Upper lobe of left lung (tissue), 6 donors: ENCODE results near the gene FBXL5. TPM values are rescaled to one million over a fixed set of nuclear protein-coding genes. Genes with fewer than 3 reads are reported as not detected.

Experiments used
- ATAC-seq, 2 donors: fragments of 200-7000 bp; cut with Tn5 transposase; one replicate each; pipeline ENCODE4 v1.9.1; 2022; ENCODE audit warnings: mild to moderate bottlenecking in 2 of 2, moderate library complexity in 2 of 2; ENCODE audit not compliant: low FRiP score in 2 of 2
- DNase-seq, 2 donors: peaks; one replicate each; pipeline ENCODE4 v3.0.0-alpha.2; 2019 to 2020
- H3K27ac ChIP-seq, 4 donors: fragments of 200-600 bp; sonication (generic); one replicate each; pipeline ENCODE4 v1.5.1; 2016 to 2019
- H3K27me3 ChIP-seq, 4 donors: fragments of 200-600 bp; sonication (generic); one replicate each; pipeline ENCODE4 v1.5.1; 2017 to 2019
- H3K36me3 ChIP-seq, 4 donors: fragments of 200-600 bp; sonication (generic); one replicate each; pipeline ENCODE4 v1.5.1; 2016 to 2019
- H3K4me1 ChIP-seq, 4 donors: fragments of 200-600 bp; sonication (generic); one replicate each; pipeline ENCODE4 v1.5.1; 2018 to 2019
- H3K4me3 ChIP-seq, 4 donors: fragments of 200-600 bp; sonication (generic); one replicate each; pipeline ENCODE4 v1.5.1; 2017 to 2019; ENCODE audit warnings: mild to moderate bottlenecking in 2 of 4, moderate library complexity in 1 of 4
- H3K9me3 ChIP-seq, 4 donors: fragments of 200-600 bp; sonication (generic); one replicate each; pipeline ENCODE4 v1.5.1; 2018 to 2019
- EP300 ChIP-seq, 4 donors: sonication (generic); formaldehyde crosslinking; IDR thresholded peaks; one replicate each; pipeline ENCODE4 v1.5.1; 2017; ENCODE audit warnings: antibody characterized with exemption in 4 of 4, control low read depth in 2 of 4
- POLR2A ChIP-seq, 4 donors: fragments of 450-650 bp; IDR thresholded peaks; one replicate each; pipeline ENCODE4 v1.5.1; 2016 to 2017; ENCODE audit warnings: antibody characterized with exemption in 4 of 4, mild to moderate bottlenecking in 2 of 4
- POLR2AphosphoS5 ChIP-seq, 2 donors: sonication (generic); formaldehyde crosslinking; IDR thresholded peaks; one replicate each; pipeline ENCODE4 v1.5.1; 2017; ENCODE audit warnings: antibody characterized with exemption in 2 of 2
- WGBS, 2 donors: methylation state at CpG; one replicate each; pipeline ENCODE4 v1.1.5; 2017 to 2018; 5-methylcytosine and 5-hydroxymethylcytosine counted together
- total RNA-seq, 6 donors: library from RNA; depleted of rRNA in 4 of 6; stranded (reverse); fragments of >200 nt in 4 of 6; gene quantifications; one replicate each; pipeline versions ENCODE4 v1.1.0 to v1.2.1, GENCODE V29; 2016 to 2021
- TF ChIP-seq, protein P1 (sequence below), 6 experiments: fragments of 450-650 bp in 4 of 6; fragments of 200-600 bp in 2 of 6; sonication (generic) in 2 of 6; IDR thresholded peaks; one replicate each; pipeline ENCODE4 v1.5.1; 2016 to 2019; ENCODE audit warnings: antibody characterized with exemption in 6 of 6
- donor health status: DM: no; HTN: no; CAD: no; lungs with moderate emphysema.
- donor health status: DM: no; HTN: yes; CAD: no; lungs with severe emphysema.

The FBXL5 gene
- total RNA-seq, 6 donors from 2014 or later = 52.4 to 146 (median 94.9) TPM

DNA sequence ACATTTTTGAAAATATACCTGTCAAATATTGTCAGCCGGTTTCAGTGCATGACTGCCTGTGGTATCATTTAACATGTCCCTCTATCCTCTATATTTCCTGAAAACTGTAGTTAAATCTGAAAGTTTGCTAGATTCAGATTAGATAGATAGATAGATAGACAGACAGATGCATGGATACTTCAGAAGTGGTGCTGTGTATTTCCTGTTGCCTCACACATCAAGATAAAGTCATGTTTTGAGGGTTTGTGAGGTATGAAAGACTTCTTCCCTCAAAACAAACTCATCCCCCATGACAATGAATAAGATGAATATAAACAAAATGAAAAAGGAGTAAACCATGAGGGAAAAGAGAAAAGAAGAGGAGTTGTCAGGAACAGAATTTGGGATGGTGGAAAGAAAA is 41.7 kb upstream of the FBXL5 start:
- Histone ChIP-seq H3K36me3 (no peaks in the 10 kb centered on the region), H3K27me3 (no peaks in the 10 kb centered on the region), H3K4me1 (no peaks in the 10 kb centered on the region), H3K27ac (no peak overlapping the region), H3K4me3 (no peak overlapping the region), H3K9me3 (no peaks in the 10 kb centered on the region)
- ATAC-seq = no peak
- TF ChIP-seq EP300 (IDR thresholded peaks at IDR 0.05) (no peak), POLR2A (IDR thresholded peaks at IDR 0.05) (no peak), POLR2AphosphoS5 (IDR thresholded peaks at IDR 0.05) (no peak)
- TF ChIP-seq, protein P1, sequence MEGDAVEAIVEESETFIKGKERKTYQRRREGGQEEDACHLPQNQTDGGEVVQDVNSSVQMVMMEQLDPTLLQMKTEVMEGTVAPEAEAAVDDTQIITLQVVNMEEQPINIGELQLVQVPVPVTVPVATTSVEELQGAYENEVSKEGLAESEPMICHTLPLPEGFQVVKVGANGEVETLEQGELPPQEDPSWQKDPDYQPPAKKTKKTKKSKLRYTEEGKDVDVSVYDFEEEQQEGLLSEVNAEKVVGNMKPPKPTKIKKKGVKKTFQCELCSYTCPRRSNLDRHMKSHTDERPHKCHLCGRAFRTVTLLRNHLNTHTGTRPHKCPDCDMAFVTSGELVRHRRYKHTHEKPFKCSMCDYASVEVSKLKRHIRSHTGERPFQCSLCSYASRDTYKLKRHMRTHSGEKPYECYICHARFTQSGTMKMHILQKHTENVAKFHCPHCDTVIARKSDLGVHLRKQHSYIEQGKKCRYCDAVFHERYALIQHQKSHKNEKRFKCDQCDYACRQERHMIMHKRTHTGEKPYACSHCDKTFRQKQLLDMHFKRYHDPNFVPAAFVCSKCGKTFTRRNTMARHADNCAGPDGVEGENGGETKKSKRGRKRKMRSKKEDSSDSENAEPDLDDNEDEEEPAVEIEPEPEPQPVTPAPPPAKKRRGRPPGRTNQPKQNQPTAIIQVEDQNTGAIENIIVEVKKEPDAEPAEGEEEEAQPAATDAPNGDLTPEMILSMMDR (IDR thresholded peaks at IDR 0.05) = no peak
- DNase-seq = no peak
- WGBS, 2 donors = 94% methylated on average over 1 of the region's 1 CpG

DNA sequence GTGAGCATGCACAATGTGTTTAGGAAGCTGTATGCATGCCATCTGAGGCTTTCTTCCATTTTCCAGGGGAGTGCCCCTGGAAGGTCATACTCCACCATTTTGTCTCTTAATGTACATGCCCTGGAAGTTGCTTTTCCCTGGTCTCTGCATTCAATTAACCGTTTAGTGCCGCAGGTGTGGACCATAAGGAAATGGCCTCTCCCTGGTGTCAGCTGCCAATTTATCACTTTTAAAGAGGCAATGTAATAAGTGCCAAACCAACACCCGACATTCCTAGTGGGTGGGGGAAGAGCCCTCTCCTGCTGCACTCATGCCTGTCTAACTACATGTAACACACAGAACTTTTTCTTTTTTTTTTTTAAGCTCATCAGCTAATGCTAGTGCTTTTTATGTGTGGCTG is 40.6 kb upstream of the FBXL5 start:
- WGBS, 2 donors = 72 to 78% methylated on average over 3 of the region's 3 CpGs
- Histone ChIP-seq H3K4me3 (no peak overlapping the region), H3K4me1 (peaks cover 0 to 8% (median 2%) of the 10 kb centered on the region in 4 donors), H3K36me3 (no peaks in the 10 kb centered on the region), H3K9me3 (no peaks in the 10 kb centered on the region), H3K27ac (no peak overlapping the region), H3K27me3 (no peaks in the 10 kb centered on the region)
- no peak for TF ChIP-seq EP300 (IDR thresholded peaks at IDR 0.05)
- DNase-seq (no peak), ATAC-seq (no peak)

DNA sequence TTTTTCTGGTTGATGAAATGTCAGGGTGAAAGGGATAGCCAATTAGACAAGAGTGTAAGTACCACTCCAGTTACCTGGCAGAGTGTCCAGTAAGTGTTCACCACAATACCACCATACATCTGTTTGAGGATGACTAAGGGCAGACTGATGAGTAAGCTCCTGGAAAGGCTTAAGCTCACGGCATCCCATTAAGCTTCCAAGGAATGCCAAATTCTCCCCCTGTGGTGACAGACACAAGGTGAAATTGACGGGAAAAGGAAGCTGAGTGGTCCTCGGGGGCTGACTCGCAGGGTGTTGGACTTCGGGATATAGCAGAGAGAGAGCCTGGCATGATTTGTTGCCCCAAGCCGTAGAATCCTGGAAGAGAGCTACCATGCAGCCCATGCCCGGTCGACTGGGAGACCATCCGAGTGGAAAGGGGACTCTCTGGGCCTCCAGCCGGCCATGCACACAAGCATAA is 40.1 kb upstream of the FBXL5 start:
- no peaks in the 10 kb centered on the region for H3K27me3 ChIP-seq
- DNase-seq = no peak
- H3K4me1 ChIP-seq = peaks cover 0 to 10% (median 4%) of the 10 kb centered on the region in 4 donors
- no peak for ATAC-seq
- TF ChIP-seq, protein P1 (IDR thresholded peaks at IDR 0.05) = no peak
- TF ChIP-seq POLR2AphosphoS5 (IDR thresholded peaks at IDR 0.05) (no peak), EP300 (IDR thresholded peaks at IDR 0.05) (no peak), POLR2A (IDR thresholded peaks at IDR 0.05) (no peak)
- H3K36me3 ChIP-seq = no peaks in the 10 kb centered on the region
- H3K9me3 ChIP-seq = no peaks in the 10 kb centered on the region
- WGBS, 2 donors = 83 to 91% methylated on average over 4 to 10 of the region's 10 CpGs
- H3K27ac ChIP-seq = no peak overlapping the region
- no peak overlapping the region for H3K4me3 ChIP-seq

DNA sequence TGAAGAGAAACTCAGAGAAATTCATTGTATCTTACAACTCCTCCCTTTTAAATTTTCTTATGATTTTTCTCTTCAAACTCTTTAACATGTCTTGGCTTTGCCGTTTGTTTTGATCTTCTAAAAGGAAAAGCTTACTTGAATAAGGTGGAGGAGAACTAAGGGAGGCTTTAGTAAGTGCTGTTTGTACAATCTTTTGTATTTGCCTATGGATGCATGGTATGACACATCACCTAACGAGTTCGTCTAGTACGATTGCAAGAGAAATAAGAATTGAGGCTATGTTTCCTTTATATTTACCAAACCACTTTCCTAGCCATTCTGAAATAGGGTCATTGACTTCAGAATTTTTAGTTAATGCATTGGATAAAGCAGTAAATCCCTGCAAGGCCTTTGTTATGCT is 39.3 kb upstream of the FBXL5 start:
- 72 to 81% methylated on average over 4 of the region's 4 CpGs for WGBS, 2 donors

DNA sequence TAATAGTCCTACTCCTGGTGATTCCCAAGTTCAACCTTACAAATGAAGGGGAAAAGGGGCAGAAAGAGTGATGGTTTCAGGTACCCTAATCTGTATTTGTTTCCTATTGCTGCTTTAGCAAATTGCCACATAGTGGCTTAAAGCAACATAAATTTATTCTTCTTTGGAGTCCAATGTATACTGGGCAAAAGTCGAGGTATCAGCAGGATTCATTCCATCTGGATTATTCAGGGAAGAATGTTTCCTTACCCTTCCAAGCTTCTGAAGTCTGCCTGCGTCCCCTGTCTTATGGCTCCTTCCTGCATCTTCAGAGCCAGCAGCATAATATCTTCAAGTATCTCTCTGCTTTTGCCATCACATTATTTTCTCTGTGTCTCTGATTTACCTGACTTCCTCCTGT is 37.4 kb upstream of the FBXL5 start:
- DNase-seq (no peak), ATAC-seq (no peak)
- no peaks in the 10 kb centered on the region for H3K9me3 ChIP-seq
- H3K27ac ChIP-seq = no peak overlapping the region
- H3K36me3 ChIP-seq = peaks cover 0 to 13% (median 0%) of the 10 kb centered on the region in 4 donors
- TF ChIP-seq, protein P1 (IDR thresholded peaks at IDR 0.05) = no peak
- no peak overlapping the region for H3K4me3 ChIP-seq
- 85 to 94% methylated on average over 2 of the region's 2 CpGs for WGBS, 2 donors
- peaks cover 0 to 12% (median 4%) of the 10 kb centered on the region in 4 donors for H3K4me1 ChIP-seq
- no peaks in the 10 kb centered on the region for H3K27me3 ChIP-seq

More for the DNA sequence above, 39.3 kb upstream of the FBXL5 start:
- H3K9me3 ChIP-seq = no peaks in the 10 kb centered on the region
- H3K36me3 ChIP-seq = no peaks in the 10 kb centered on the region
- H3K4me3 ChIP-seq = no peak overlapping the region
- H3K27ac ChIP-seq = no peak overlapping the region
- no peak for DNase-seq
- H3K4me1 ChIP-seq = peaks cover 0 to 12% (median 4%) of the 10 kb centered on the region in 4 donors
- no peaks in the 10 kb centered on the region for H3K27me3 ChIP-seq
- no peak for TF ChIP-seq POLR2AphosphoS5 (IDR thresholded peaks at IDR 0.05)
- no peak for TF ChIP-seq EP300 (IDR thresholded peaks at IDR 0.05)
- no peak for TF ChIP-seq POLR2A (IDR thresholded peaks at IDR 0.05)
- TF ChIP-seq, protein P1 (IDR thresholded peaks at IDR 0.05) = no peak
- no peak for ATAC-seq
